MM.1S (cell line): Measurements from ENCODE around the gene FAM20A.

Experiments
- EZH2 ChIP-seq: fragments of 300-600 bp; sonication (generic); optimal IDR thresholded peaks from 2 replicates; pipeline ENCODE3; 2017; ENCODE audit warnings: low read depth, mild to moderate bottlenecking, antibody characterized with exemption, low read length, mixed read lengths
- TF ChIP-seq, protein P1 (sequence below): fragments of 300-600 bp; sonication (generic); IDR thresholded peaks from 2 replicates; pipeline ENCODE4 v1.5.1; 2016; ENCODE audit warnings: antibody characterized with exemption, low read length, mixed read lengths

DNA sequence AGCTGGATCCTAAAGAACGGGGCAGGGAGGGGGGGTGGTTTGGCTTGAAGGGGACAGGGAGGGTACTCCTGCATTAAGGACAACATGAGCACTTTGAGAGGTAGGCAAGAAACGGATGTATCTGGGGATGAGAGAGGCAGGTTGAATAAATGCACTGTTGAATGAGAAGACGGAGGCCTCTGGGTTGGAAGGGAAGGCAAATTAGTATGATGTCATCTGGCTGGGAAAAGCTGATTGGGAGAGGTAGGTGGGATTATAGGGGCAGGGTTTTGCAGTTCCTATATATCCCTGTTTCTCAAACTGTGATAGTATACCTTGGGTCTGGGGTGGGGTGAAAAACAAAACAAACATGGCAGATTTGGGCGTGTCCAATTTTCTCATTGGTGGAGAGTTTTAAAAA is 44.6 kb downstream of the FAM20A start:
- TF ChIP-seq, protein P1, sequence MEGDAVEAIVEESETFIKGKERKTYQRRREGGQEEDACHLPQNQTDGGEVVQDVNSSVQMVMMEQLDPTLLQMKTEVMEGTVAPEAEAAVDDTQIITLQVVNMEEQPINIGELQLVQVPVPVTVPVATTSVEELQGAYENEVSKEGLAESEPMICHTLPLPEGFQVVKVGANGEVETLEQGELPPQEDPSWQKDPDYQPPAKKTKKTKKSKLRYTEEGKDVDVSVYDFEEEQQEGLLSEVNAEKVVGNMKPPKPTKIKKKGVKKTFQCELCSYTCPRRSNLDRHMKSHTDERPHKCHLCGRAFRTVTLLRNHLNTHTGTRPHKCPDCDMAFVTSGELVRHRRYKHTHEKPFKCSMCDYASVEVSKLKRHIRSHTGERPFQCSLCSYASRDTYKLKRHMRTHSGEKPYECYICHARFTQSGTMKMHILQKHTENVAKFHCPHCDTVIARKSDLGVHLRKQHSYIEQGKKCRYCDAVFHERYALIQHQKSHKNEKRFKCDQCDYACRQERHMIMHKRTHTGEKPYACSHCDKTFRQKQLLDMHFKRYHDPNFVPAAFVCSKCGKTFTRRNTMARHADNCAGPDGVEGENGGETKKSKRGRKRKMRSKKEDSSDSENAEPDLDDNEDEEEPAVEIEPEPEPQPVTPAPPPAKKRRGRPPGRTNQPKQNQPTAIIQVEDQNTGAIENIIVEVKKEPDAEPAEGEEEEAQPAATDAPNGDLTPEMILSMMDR = no peak
- TF ChIP-seq EZH2 = no peak
